ENCODE measurements around the gene LAMC3.
"Not testable (repeated sequence)": the region's sequence is repeated elsewhere in the genome, so short reads cannot be mapped to it uniquely, and the experiment has no call there.

Gene LAMC3

GRCh38 chr9:131111186-131111853, 102.3 kb downstream of the LAMC3 start:
- DNase-seq (ENCODE audit: extremely low spot score): no peak
- CTCF ChIA-PET: interaction anchor here (0.8 kb wide), 1 partner anchor 23 kb away, joined by 3 read pairs; no protein-coding TSS in a partner anchor
- no peak for TF ChIP-seq CTCF (IDR thresholded peaks at IDR 0.05; ENCODE audit: control extremely low read depth, extremely low read depth, low read depth, missing control alignments)
- POLR2A ChIA-PET: interaction anchor here (0.6 kb wide), 1 partner anchor 1520 kb away, joined by 3 read pairs; no protein-coding TSS in a partner anchor

DNA sequence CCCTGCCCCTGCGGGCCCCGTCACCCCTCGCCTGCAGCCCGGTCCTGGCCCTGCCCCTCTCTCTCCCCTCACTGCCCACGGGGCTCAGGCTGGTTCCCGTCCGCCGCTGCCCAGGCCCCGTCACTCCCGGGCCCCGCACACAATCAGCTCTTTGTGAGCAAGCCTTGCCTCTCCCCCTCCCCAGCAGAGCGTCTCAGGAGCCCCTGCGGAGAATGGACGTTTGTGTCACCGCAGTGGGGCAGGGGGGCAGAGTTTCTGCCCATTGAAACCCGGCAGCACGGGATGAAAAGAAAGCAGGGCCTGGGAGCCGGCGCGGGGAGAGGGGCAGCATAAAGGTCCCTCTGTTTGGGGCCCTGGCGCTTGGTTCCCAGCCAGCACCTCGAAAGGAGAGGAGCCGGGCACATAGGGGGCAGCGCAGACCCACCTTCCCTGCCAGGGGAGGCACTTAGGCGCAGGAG, 102.9 kb downstream of the LAMC3 start:
- DNase-seq (ENCODE audit: extremely low spot score): no peak
- CTCF ChIA-PET: interaction anchor here (1.0 kb wide), 1 partner anchor 68 kb away, joined by 3 read pairs; no protein-coding TSS in a partner anchor
- POLR2A ChIA-PET: no interaction called here
- TF ChIP-seq CTCF (IDR thresholded peaks at IDR 0.05; ENCODE audit: control extremely low read depth, extremely low read depth, low read depth, missing control alignments): no peak

GRCh38 chr9:131112374-131113154, 103.6 kb downstream of the LAMC3 start:
- POLR2A ChIA-PET: no interaction called here
- DNase-seq (ENCODE audit: extremely low spot score): no peak
- no peak for TF ChIP-seq CTCF (IDR thresholded peaks at IDR 0.05; ENCODE audit: control extremely low read depth, extremely low read depth, low read depth, missing control alignments)
- CTCF ChIA-PET: interaction anchor here (1.0 kb wide), 1 partner anchor 67 kb away, joined by 3 read pairs; no protein-coding TSS in a partner anchor

GRCh38 chr9:131113655-131114054, 104.7 kb downstream of the LAMC3 start:
- ChIA-PET POLR2A (no interaction called here), CTCF (no interaction called here)
- no peak for DNase-seq (ENCODE audit: extremely low spot score)
- no peak for TF ChIP-seq CTCF (IDR thresholded peaks at IDR 0.05; ENCODE audit: control extremely low read depth, extremely low read depth, low read depth, missing control alignments)

- ChIA-PET CTCF (no interaction called here), POLR2A (no interaction called here)
- no peak for TF ChIP-seq CTCF (IDR thresholded peaks at IDR 0.05; ENCODE audit: control extremely low read depth, extremely low read depth, low read depth, missing control alignments)
- no peak for DNase-seq (ENCODE audit: extremely low spot score)
Observed at GRCh38 chr9:131114084-131114535, 105.1 kb downstream of the LAMC3 start.

- POLR2A ChIA-PET; CTCF ChIA-PET; DNase-seq (ENCODE audit: extremely low spot score): not testable (repeated sequence)
Observed at GRCh38 chr9:131115360-131115742, 106.4 kb downstream of the LAMC3 start.
